Measurements from ENCODE around the gene PTPRT. TPM values are rescaled to one million over a fixed set of nuclear protein-coding genes. Genes with fewer than 3 reads are reported as not detected.

PTPRT gene
- polyA plus RNA-seq, 1 of the 3 experiments (the other 2 are of a cell fraction) = not detected

GRCh38 chr20:42708266-42708665, 481.4 kb downstream of the PTPRT start:
- no peaks in the 10 kb centered on the region for H3K27me3 ChIP-seq (ENCODE audit: insufficient read depth)
- ChIA-PET CTCF (no interaction called here), POLR2A (no interaction called here)
- no peak overlapping the region for H3K9ac ChIP-seq
- H3K36me3 ChIP-seq (replicated peaks in 1 of 2; ENCODE audit: control insufficient read depth in 1 of 2, insufficient read depth in 2 of 2, low read length in 1 of 2) = no peaks in the 10 kb centered on the region
- TF ChIP-seq GATA2 (CRISPR knock-in tag; IDR thresholded peaks at IDR 0.05) (no peak), GABPA (IDR thresholded peaks at IDR 0.05; ENCODE audit: low read depth) (no peak), EP300 (IDR thresholded peaks at IDR 0.05; ENCODE audit: borderline replicate concordance in 1 of 2, low read depth in 1 of 2, low read length in 1 of 2) (no peak), POLR2AphosphoS5 (IDR thresholded peaks at IDR 0.05; ENCODE audit: low read depth, low read length) (no peak), MXI1 (IDR thresholded peaks at IDR 0.05; ENCODE audit: low read depth, low read length) (no peak)
- 21% methylated on average over 3 of the region's 3 CpGs for WGBS (ENCODE audit: low lambda C conversion rate)
- H4K20me1 ChIP-seq (ENCODE audit: insufficient read depth) = no peaks in the 10 kb centered on the region
- no peak for DNase-seq
- H3K4me3 ChIP-seq (ENCODE audit: low read depth in 2 of 2, low read length in 1 of 2) = no peak overlapping the region
- H3K9me2 ChIP-seq = no peaks in the 10 kb centered on the region
- H3K27ac ChIP-seq (ENCODE audit: low read depth in 2 of 2, low read length in 1 of 2) = no peak overlapping the region
- no peaks in the 10 kb centered on the region for H3K9me3 ChIP-seq
- no peaks in the 10 kb centered on the region for H3K4me1 ChIP-seq (ENCODE audit: control insufficient read depth in 1 of 2, insufficient read depth in 2 of 2, low read depth in 1 of 2, low read length in 1 of 2)
- H3F3A ChIP-seq (replicated peaks; ENCODE audit: insufficient read depth) = no peaks in the 10 kb centered on the region
- no peaks in the 10 kb centered on the region for H3K79me2 ChIP-seq (ENCODE audit: insufficient read depth)
- H3K4me2 ChIP-seq = no peak overlapping the region
- no peak overlapping the region for H2AFZ ChIP-seq (ENCODE audit: low read depth)

DNA sequence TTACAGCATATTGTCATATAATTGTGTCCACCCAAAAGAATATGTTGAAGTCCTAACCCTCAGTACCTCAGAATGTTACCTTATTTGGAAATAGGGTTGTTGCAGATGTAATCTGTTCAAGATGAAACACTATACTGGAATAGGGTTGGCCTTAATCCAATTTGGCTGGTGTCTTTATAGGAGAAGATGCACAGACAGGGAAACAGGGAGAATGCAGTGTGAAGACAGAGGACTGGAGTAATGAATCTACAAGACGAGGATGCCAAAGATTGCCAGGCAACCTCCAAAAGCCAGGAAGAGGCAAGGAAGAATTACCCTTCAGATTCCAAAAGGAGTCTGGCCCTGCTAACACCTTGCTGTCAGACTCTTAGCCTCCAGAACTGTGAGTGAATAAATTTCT, 482.9 kb downstream of the PTPRT start:
- Histone ChIP-seq H3K4me2 (no peak overlapping the region), H3K27me3 (ENCODE audit: insufficient read depth) (no peaks in the 10 kb centered on the region), H3K9ac (no peak overlapping the region), H4K20me1 (ENCODE audit: insufficient read depth) (no peaks in the 10 kb centered on the region), H3K4me1 (ENCODE audit: control insufficient read depth in 1 of 2, insufficient read depth in 2 of 2, low read depth in 1 of 2, low read length in 1 of 2) (no peaks in the 10 kb centered on the region), H3K9me2 (no peaks in the 10 kb centered on the region), H3K36me3 (replicated peaks in 1 of 2; ENCODE audit: control insufficient read depth in 1 of 2, insufficient read depth in 2 of 2, low read length in 1 of 2) (no peaks in the 10 kb centered on the region), H3K9me3 (no peaks in the 10 kb centered on the region), H3K79me2 (ENCODE audit: insufficient read depth) (no peaks in the 10 kb centered on the region), H2AFZ (ENCODE audit: low read depth) (no peak overlapping the region), H3K27ac (ENCODE audit: low read depth in 2 of 2, low read length in 1 of 2) (no peak overlapping the region), H3K4me3 (ENCODE audit: low read depth in 2 of 2, low read length in 1 of 2) (no peak overlapping the region), H3F3A (replicated peaks; ENCODE audit: insufficient read depth) (no peaks in the 10 kb centered on the region)
- ChIA-PET POLR2A (no interaction called here), CTCF (no interaction called here)
- TF ChIP-seq EZH2phosphoT487 (IDR thresholded peaks at IDR 0.05; ENCODE audit: borderline replicate concordance, low read depth) = no peak
- no peak for TF ChIP-seq USF2 (IDR thresholded peaks at IDR 0.05; ENCODE audit: borderline replicate concordance, low read depth, low read length)
- TF ChIP-seq FOXM1 (IDR thresholded peaks at IDR 0.05; ENCODE audit: low read depth) = no peak
- no peak for TF ChIP-seq RFX5 (IDR thresholded peaks at IDR 0.05; ENCODE audit: low read length)
- TF ChIP-seq TAF1 (IDR thresholded peaks at IDR 0.05; ENCODE audit: borderline replicate concordance, low read depth, low read length) = no peak
- no peak for TF ChIP-seq CTCF (IDR thresholded peaks at IDR 0.05)
- no peak for TF ChIP-seq TCF12 (IDR thresholded peaks at IDR 0.05)
- no peak for TF ChIP-seq NFIC (IDR thresholded peaks at IDR 0.05; ENCODE audit: borderline replicate concordance)
- TF ChIP-seq CHD2 (IDR thresholded peaks at IDR 0.05; ENCODE audit: low read length, partially characterized antibody) = no peak
- TF ChIP-seq, protein P1, sequence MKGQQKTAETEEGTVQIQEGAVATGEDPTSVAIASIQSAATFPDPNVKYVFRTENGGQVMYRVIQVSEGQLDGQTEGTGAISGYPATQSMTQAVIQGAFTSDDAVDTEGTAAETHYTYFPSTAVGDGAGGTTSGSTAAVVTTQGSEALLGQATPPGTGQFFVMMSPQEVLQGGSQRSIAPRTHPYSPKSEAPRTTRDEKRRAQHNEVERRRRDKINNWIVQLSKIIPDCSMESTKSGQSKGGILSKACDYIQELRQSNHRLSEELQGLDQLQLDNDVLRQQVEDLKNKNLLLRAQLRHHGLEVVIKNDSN (IDR thresholded peaks at IDR 0.05; ENCODE audit: borderline replicate concordance, low read depth) = no peak
- WGBS (ENCODE audit: low lambda C conversion rate) = 0% methylated on average over 1 of the region's 1 CpG
- no peak for DNase-seq

Measured in SK-N-SH (cell line).